Right lobe of liver (tissue), 6 donors: ENCODE measurements around the gene EIF3L. TPM values are rescaled to one million over a fixed set of nuclear protein-coding genes. Genes with fewer than 3 reads are reported as not detected.
A peak's percentile ranks its signal among the peaks of the same experiment; 100 is the strongest.

ENCODE experiments used
- ATAC-seq, 4 donors: fragments of 200-7000 bp; cut with Tn5 transposase; one replicate each; pipeline ENCODE4 v1.9.1; 2020; ENCODE audit warnings: mild to moderate bottlenecking in 4 of 4, moderate library complexity in 4 of 4
- DNase-seq, 3 donors: peaks; one replicate each; pipeline ENCODE4 v3.0.0-alpha.2; 2020
- H3K27ac ChIP-seq, 3 donors: fragments of 200-600 bp; one replicate each; pipeline ENCODE4 v1.8.0; 2022
- H3K27me3 ChIP-seq, 2 donors: fragments of 200-600 bp; one replicate each; pipeline ENCODE4 v1.8.0; 2022
- H3K36me3 ChIP-seq, 4 donors: fragments of 200-600 bp; sonication (generic) in 1 of 4; one replicate each; pipeline versions ENCODE4 v1.5.1 to v1.8.0; 2017 to 2022; ENCODE audit warnings: control low read depth in 1 of 4
- H3K4me1 ChIP-seq, 4 donors: fragments of 200-600 bp; sonication (generic) in 1 of 4; one replicate each; pipeline versions ENCODE4 v1.5.1 to v1.8.0; 2017 to 2022; ENCODE audit warnings: control low read depth in 1 of 4
- H3K4me3 ChIP-seq, 3 donors: fragments of 200-600 bp; one replicate each; pipeline ENCODE4 v1.8.0; 2022
- H3K9me3 ChIP-seq, 4 donors: fragments of 200-600 bp; sonication (generic) in 1 of 4; one replicate each; pipeline versions ENCODE4 v1.5.1 to v1.8.0; 2017 to 2022; ENCODE audit warnings: control low read depth in 1 of 4
- POLR2A ChIP-seq: fragments of 450-650 bp; IDR thresholded peaks from one replicate; pipeline ENCODE4 v1.6.1; 2017; ENCODE audit warnings: antibody characterized with exemption, mild to moderate bottlenecking
- WGBS: methylation state at CpG from one replicate; pipeline ENCODE4 v1.1.6; 2018; ENCODE audit warnings: low coverage, low lambda C conversion rate; ENCODE audit not compliant: insufficient coverage; ENCODE audit errors: missing lambda C conversion rate; 5-methylcytosine and 5-hydroxymethylcytosine counted together
- intact Hi-C, 2 donors: fragments of 100-400 bp; cut with DNase I; formaldehyde crosslinking; loops; one replicate each; pipeline versions ENCODE4 v1.11.2 to v1.14.1; 2022
- total RNA-seq, 6 experiments: library from RNA; depleted of rRNA in 2 of 6; stranded (reverse); fragments of >200 nt in 2 of 6; fragmentation: NEBNext Ultra II Directional in 3 of 6; extraction: Animal tissue kit (Norgen Biotek cat#: 25700) in 3 of 6; gene quantifications; one replicate each; pipeline versions ENCODE4 v1.1.0 to v1.2.4, GENCODE V29; 2016 to 2023
- TF ChIP-seq, protein P1 (sequence below), 4 donors: fragments of 200-600 bp in 3 of 4; fragments of 450-650 bp in 1 of 4; IDR thresholded peaks; one replicate each; pipeline versions ENCODE4 v1.5.1 to v1.8.0; 2016 to 2022; ENCODE audit warnings: antibody characterized with exemption in 4 of 4, mild to moderate bottlenecking in 2 of 4
- donor health status: DM: no; HTN: yes; CAD: no.
- donor health status: DM: no; HTN: no; CAD: no.
- donor health status: DM: no; HTN: no; CAD: no.
- donor health status: DM: no; HTN: yes; CAD: no.
- donor health status: DM: no; HTN: yes; CAD: no.

Gene EIF3L
- total RNA-seq, 6 experiments from 2014 or later, result 117 to 200 (median 164) TPM

GRCh38 chr22:37930270-37930951, 81.2 kb downstream of the EIF3L start:
- no CpG with 5 or more reads among the region's 11 CpGs for WGBS
- TF ChIP-seq, protein P1, sequence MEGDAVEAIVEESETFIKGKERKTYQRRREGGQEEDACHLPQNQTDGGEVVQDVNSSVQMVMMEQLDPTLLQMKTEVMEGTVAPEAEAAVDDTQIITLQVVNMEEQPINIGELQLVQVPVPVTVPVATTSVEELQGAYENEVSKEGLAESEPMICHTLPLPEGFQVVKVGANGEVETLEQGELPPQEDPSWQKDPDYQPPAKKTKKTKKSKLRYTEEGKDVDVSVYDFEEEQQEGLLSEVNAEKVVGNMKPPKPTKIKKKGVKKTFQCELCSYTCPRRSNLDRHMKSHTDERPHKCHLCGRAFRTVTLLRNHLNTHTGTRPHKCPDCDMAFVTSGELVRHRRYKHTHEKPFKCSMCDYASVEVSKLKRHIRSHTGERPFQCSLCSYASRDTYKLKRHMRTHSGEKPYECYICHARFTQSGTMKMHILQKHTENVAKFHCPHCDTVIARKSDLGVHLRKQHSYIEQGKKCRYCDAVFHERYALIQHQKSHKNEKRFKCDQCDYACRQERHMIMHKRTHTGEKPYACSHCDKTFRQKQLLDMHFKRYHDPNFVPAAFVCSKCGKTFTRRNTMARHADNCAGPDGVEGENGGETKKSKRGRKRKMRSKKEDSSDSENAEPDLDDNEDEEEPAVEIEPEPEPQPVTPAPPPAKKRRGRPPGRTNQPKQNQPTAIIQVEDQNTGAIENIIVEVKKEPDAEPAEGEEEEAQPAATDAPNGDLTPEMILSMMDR (IDR thresholded peaks at IDR 0.05), result peak in 3 of 4 donors; percentile 39 to 47 (median 42)
- no peak for TF ChIP-seq POLR2A
- peaks cover 0 to 24% (median 5%) of the 10 kb centered on the region in 4 donors for H3K36me3 ChIP-seq
- intact Hi-C loops, result no loop called here
- H3K27ac ChIP-seq, result no peak overlapping the region
- no peaks in the 10 kb centered on the region for H3K27me3 ChIP-seq
- no peaks in the 10 kb centered on the region for H3K9me3 ChIP-seq
- ATAC-seq (peak in 3 of 4 donors; percentile 9 to 42 (median 28)), DNase-seq (no peak)
- peaks cover 0 to 11% (median 2%) of the 10 kb centered on the region in 4 donors for H3K4me1 ChIP-seq
- no peak overlapping the region for H3K4me3 ChIP-seq

DNA sequence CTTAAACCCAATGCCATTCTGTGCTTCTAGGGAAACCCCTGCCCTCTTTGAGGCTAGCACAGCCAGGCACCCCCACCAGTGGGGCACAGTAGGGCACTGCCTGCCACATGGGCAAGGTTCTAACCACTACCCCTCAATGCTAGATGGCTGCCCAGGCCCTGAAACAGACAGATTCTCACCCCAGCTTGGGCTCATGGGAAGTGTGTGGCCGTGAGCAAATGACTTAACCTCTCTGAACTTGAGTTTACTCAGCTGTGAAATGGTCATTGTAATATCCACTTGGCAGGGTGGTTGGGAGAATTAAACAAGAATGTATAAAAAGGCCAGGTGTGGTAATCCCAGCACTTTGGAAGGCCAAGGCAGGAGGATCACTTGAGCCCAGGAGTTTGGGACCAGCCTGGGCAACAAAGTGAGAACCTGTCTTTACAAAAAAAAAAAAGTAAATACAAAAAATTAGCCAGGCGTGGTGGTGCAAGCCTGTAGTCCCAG, 81.8 kb downstream of the EIF3L start:
- no peak for ATAC-seq
- TF ChIP-seq, protein P1 (IDR thresholded peaks at IDR 0.05), result no peak
- no peak for TF ChIP-seq POLR2A
- no peaks in the 10 kb centered on the region for H3K27me3 ChIP-seq
- no peak overlapping the region for H3K4me3 ChIP-seq
- WGBS, result 90% methylated on average over 1 of the region's 2 CpGs
- no peak overlapping the region for H3K27ac ChIP-seq
- H3K4me1 ChIP-seq, result peaks cover 0 to 11% (median 2%) of the 10 kb centered on the region in 4 donors
- peaks cover 0 to 19% (median 4%) of the 10 kb centered on the region in 4 donors for H3K36me3 ChIP-seq
- no peaks in the 10 kb centered on the region for H3K9me3 ChIP-seq
- no peak for DNase-seq
- intact Hi-C loops, result no loop called here

- no peak for DNase-seq
- peaks cover 0 to 11% (median 2%) of the 10 kb centered on the region in 4 donors for H3K4me1 ChIP-seq
- H3K27me3 ChIP-seq, result no peaks in the 10 kb centered on the region
- H3K9me3 ChIP-seq, result no peaks in the 10 kb centered on the region
- no peak for TF ChIP-seq POLR2A
- TF ChIP-seq, protein P1 (IDR thresholded peaks at IDR 0.05), result no peak
- intact Hi-C loops, result no loop called here
- no CpG with 5 or more reads among the region's 6 CpGs for WGBS
- no peak for ATAC-seq
- peaks cover 0 to 10% (median 2%) of the 10 kb centered on the region in 4 donors for H3K36me3 ChIP-seq
- H3K27ac ChIP-seq, result no peak overlapping the region
- no peak overlapping the region for H3K4me3 ChIP-seq
Measured at GRCh38 chr22:37931893-37932389, 82.7 kb downstream of the EIF3L start.

DNA sequence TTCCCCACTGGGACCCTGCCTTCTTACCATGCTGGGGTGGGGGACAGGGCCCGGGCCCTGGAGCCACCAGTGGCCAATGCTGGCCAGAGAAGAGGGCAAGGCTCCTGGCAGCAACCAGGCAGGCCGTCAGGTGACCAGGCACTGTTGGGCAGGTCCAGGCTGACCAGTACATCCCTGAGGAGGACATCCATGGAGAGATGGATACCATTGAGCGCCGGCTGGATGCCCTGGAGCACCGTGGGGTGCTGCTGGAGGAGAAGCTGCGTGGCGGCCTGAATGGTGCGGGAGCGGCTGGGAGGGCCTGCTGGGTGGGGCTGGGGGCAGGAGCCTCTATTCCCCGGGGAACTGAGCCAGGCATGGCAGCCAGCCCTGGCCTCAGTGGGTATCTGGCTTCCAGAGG, 83.2 kb downstream of the EIF3L start:
- H3K36me3 ChIP-seq, result peaks cover 0 to 5% (median 1%) of the 10 kb centered on the region in 4 donors
- no peaks in the 10 kb centered on the region for H3K9me3 ChIP-seq
- TF ChIP-seq POLR2A, result no peak
- TF ChIP-seq, protein P1 (IDR thresholded peaks at IDR 0.05), result no peak
- intact Hi-C loops, result no loop called here
- H3K27ac ChIP-seq, result no peak overlapping the region
- peaks cover 0 to 11% (median 2%) of the 10 kb centered on the region in 4 donors for H3K4me1 ChIP-seq
- H3K27me3 ChIP-seq, result no peaks in the 10 kb centered on the region
- no peak for DNase-seq
- no peak overlapping the region for H3K4me3 ChIP-seq
- WGBS, result no CpG with 5 or more reads among the region's 10 CpGs
- no peak for ATAC-seq
